ENCODE data around the gene ERN1.

Gene ERN1

GRCh38 chr17:64134216-64134970, 4.4 kb upstream of the ERN1 start:
- DNase-seq, result no peak

- DNase-seq, result peak; percentile 21 to 78
Observed at GRCh38 chr17:64133546-64134215, 3.7 kb upstream of the ERN1 start.

DNA sequence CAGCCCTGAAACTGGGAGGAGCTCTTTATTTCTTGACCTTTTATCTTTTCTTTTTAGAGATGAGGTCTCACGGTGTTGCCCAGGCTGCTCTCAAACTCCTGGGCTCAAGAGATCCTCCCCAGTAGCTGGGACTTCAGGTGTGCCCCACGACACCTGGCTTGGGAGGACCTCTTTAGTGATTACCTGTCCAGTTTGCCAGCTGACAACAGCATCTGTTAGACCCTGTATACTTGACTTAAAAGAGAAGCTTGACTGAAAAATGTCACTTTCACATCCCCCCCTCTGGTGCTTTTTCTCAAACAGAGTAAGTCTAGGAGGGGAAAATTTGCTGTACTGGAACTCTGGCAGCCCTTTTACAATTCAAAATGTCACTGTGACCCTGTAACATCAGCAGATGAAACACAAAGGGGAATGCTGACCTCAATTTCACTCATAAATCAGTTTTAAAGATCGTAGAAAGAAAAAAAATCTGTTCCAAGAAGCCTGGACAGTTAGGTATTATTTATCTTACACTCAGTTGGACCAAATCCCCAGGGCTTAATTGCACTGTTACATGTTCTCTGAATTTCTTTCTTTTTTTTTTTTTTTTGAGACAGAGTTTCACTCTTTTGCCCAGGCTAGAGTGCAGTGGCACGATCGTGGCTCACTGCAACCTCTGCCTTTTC, 1.8 kb upstream of the ERN1 start:
- DNase-seq, result no peak

- peak; percentile 72 to 81 for DNase-seq
Observed at GRCh38 chr17:64130559-64131001, 636 bp upstream of the ERN1 start.

DNA sequence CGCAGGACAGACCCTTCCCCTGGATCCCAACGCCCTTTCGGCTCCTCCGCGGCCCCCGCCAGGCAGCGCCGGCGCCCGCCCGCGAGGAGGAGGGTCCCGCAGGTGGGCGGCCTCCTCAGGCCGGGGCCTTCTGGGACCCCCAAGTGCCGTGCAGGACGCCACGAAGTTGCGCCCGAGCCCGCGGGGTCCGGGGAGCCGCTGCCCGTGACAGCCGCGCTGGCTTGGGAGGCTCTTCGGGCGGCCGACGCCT, 504 bp downstream of the ERN1 start:
- DNase-seq, result no peak

DNA sequence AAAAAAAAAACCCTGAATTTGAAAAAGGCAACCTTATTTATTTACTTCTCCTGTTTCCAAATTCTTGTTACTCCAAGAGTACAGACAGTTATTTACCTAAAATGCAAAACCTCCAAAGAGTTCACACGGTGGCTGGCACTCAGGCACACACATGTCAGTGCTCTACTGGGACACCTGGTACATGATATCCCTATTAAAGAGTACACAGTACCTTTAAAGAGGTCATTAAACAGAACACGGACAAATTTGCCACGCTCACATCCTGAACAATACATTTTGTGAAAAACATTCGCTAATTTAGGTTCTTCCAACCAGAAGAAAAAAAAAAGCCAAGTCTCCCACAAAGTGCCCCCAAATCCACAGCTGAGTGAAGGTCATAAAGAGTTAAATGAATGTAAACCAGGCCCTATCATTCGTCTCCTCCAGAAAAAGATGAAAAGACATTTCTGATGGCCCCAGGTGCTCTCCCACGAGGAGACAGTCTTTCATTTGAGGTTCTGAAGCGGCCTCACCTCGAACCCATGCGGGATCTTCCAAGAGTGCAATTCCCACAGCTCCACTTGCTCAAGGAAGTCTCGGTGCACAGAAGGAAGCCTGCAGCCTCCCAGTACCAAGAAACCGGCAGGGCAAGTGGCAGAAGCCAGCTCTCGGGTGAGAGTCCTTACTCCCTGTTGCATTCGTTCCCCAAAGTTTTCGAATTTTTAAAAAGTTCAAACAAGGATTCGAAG, 993 bp downstream of the ERN1 start:
- peak in 1 of 2 donors; percentile 30 for DNase-seq

DNA sequence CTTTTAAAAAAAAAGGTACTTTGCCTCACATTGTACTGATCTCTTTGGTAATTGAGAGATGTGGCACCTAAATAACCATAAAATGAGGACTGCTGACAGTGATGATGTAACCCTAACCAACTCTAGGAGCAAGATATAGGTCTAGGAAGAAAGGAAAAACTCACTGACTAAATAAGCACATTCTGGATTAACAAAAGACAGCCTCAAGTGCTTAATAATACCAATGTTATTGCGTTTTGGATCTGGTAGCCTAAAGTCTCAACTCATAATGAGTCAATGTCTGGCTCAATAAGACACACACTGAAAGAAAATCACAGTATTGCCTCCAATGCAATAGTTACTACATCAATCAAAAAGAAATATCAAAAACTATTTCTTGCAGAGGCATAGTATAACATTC, 3.0 kb downstream of the ERN1 start:
- DNase-seq, result no peak

GRCh38 chr17:64125937-64126336, 4.0 kb downstream of the ERN1 start:
- DNase-seq, result no peak

- no peak for DNase-seq
Observed at GRCh38 chr17:64124609-64125008, 5.3 kb downstream of the ERN1 start.

DNA sequence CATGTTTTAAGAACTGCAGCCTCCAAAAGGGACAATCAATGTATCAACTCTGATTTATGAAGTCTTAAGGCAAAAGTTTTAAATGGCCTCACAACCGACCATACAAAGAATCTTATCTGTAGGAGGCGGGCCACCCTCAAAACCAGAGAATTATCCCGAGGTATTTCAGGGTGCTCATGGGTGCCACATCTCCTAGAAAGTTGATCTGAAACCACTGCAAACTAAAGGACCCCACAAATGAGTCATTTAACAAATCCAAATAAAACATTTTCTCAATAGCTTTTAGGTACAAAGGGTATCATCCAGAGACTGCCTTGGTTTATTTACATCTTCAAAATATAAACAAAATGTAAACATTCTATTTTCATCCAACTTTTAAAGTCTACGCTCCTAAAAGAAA, 6.8 kb downstream of the ERN1 start:
- no peak for DNase-seq

- DNase-seq, result peak; percentile 3 to 42
Observed at GRCh38 chr17:64120972-64121786, 8.8 kb downstream of the ERN1 start.

DNA sequence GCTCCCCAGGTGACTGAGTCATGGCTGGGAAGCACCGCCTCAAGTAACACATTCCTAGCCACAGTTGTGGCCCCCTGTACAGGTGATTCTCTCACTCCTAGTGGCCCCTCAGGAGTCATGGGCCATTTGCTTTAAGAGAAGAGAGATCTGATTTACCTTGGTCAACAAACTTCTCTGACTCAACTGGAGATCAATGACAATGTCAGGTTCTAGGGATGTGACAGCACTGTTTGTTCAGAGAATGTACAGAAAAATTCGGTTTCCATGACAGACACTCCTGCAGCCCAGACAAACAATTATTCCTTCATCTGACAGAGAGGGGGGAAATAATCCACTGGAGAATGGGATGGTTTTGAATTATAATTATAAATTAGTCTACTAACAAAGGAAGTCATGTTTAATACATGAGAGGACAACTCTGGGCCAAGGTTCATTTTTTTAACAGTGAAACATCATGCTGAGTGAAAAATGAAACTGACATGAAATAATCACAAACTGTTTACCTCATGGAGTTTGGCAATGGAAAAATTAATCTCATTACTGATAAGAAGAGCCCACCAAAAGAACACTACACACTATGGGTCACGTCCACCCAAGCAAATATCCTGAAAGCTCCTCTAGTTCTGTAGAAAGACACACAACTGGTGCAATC, 9.7 kb downstream of the ERN1 start:
- DNase-seq, result no peak

GRCh38 chr17:64117981-64118979, 11.7 kb downstream of the ERN1 start:
- no peak for DNase-seq

DNA sequence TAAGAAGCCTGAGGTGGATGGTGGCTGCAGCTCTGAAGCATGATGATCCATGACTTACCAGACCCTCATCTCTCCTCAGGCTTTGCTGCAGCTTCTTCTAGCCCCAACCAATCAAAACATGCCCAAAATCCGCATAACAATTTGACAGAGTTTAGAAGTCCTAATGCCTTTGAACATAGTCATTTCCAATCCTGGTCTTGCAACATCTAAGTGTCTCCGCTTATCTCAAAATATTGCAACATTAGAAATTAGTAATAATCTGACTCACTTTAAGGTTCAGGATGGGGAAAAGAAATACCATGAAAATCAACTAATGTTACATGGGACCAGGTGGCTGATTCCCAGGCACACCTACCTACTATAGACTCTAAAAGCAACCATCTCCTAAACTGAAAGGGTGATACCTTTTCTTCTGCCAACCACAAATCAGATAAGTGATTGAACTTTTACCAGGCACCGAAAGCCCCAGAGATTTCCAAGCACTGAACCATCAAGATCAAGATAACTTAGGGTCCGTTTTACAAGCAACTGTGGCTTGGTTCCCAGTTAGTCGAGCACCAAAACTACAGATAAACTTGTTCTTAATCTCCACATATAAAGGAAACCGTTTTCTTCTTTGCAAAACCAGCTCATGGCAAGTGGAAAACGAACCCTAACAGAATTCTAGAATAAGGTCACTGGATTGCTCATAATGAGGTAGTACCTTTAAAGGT, 14.0 kb downstream of the ERN1 start:
- peak in 1 of 2 donors; percentile 52 for DNase-seq

DNA sequence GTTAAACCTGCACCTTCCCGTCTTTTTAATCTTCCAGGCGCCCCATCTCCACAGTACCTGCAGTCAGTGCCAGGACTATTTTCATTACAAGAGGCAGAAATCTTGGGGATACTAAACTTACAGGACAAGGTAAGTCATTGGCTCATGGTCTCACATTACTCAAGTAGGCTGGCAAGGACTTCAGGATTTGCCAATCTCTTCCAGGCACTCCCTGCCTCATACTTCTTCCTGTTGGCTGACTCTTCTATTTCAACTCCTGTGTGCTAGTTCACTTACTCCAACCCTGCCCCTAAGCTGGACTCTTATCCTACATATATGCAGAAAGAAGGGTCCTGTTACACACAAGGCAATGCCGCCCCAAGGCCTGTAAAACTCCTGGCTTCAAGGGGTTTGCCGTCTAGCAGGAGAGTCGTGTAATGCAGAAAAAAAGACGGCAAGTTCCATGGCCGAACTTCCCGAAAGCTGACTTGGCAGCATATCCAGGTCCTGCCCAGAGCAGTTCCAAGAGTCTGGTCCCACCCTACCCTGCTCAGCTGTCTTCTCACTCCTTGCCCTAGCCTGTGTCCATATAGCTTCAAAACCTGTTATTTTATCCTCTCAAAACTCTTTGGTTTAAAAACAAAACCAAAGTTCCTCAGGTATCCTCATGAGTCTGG, 14.8 kb downstream of the ERN1 start:
- DNase-seq, result no peak

- DNase-seq, result no peak
Observed at GRCh38 chr17:64113006-64113405, 16.9 kb downstream of the ERN1 start.

- no peak for DNase-seq
Observed at GRCh38 chr17:64111831-64112230, 18.1 kb downstream of the ERN1 start.

GRCh38 chr17:64110379-64111152, 19.4 kb downstream of the ERN1 start:
- no peak for DNase-seq

GRCh38 chr17:64109400-64109799, 20.5 kb downstream of the ERN1 start:
- no peak for DNase-seq
